GM12872 (cell line): ENCODE data around the gene SCGB3A1.

ENCODE experiments used
- CTCF ChIP-seq: IDR thresholded peaks from 3 replicates; pipeline ENCODE4 v1.5.1; 2011; ENCODE audit warnings: low read depth, mild to moderate bottlenecking, low read length, moderate library complexity; ENCODE audit not compliant: insufficient read depth

SCGB3A1 gene

GRCh38 chr5:180628211-180628610, 36.9 kb upstream of the SCGB3A1 start:
- TF ChIP-seq CTCF = no peak

DNA sequence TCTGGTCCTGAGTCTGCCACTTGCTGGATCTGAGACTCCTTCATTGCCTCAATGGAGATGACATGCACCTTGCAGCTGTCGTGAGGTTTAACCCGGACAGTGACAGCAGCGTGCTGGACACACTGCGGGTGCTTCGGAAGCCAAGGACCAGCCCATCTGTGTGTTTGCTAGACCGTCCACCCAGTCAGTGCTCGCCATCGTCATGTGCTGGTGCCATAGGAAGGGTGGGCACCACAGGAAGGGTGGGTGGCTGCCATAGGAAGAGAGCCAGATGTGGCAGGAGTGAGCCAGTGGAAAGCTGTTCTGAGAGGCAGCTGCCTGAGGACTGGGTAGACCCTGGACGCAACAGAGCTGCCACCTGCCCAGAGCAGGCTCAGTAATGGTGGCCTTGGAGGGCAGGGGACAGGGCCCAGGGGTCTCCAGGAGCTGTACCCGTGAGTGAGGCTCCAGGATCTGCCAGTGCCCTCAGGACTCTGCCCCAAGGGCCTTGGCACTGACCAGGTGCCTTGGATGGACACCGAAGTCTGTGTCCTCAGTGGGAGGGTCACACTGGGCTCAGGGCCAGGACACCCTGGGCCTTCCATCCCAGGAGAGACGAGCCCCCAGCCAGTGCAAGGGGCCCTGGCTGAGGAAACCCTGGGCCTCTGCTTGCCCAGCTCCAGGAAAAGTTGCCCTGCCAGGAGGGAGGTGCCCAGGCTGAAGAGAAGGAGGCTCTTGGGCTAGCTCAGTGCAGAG, 36.3 kb upstream of the SCGB3A1 start:
- TF ChIP-seq CTCF = no peak

- no peak for TF ChIP-seq CTCF
Observed at GRCh38 chr5:180626661-180627385, 35.5 kb upstream of the SCGB3A1 start.

- TF ChIP-seq CTCF = no peak
Observed at GRCh38 chr5:180625791-180626660, 34.7 kb upstream of the SCGB3A1 start.

- no peak for TF ChIP-seq CTCF
Observed at GRCh38 chr5:180625125-180625790, 34.0 kb upstream of the SCGB3A1 start.

DNA sequence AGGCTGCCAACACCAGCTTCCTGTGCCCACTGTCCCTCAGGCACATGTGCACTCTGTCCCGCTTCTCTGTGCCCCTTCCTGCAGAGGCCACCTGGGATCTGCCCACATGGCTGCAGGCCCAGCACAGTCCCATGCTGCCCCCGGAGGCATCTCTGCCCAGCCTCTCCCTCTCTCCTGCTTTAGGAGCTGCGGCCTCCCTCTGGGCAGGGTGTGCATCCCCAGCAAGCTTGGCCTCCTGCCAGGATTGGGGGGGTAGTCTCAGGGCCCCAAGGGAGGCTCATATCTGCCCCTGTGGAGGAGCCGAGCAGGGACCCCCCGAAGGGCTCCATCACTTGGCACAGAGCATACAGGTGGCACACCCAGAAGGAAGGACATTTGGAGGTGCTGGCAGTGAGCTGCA, 33.3 kb upstream of the SCGB3A1 start:
- no peak for TF ChIP-seq CTCF
